Endothelial cell of umbilical vein (primary cell): ENCODE data around the gene ULK1.
"Not testable (repeated sequence)": the region's sequence is repeated elsewhere in the genome, so short reads cannot be mapped to it uniquely, and the experiment has no call there.

Source experiments
- CTCF ChIP-seq, 2 donors: IDR thresholded peaks; 1 replicate in 1 of 2; 2 replicates in 1 of 2; pipeline ENCODE4 v1.5.1; 2011; ENCODE audit warnings: low read length in 2 of 2, mild to moderate bottlenecking in 2 of 2, moderate library complexity in 2 of 2, control low read depth in 1 of 2, inconsistent platforms in 1 of 2, low read depth in 1 of 2; ENCODE audit not compliant: insufficient read depth in 1 of 2; ENCODE audit errors: extremely low read depth in 1 of 2
- POLR2A ChIP-seq: IDR thresholded peaks from 2 replicates; pipeline ENCODE4 v1.6.1; 2012; ENCODE audit warnings: low read depth, mild to moderate bottlenecking, control low read depth, low read length
- TF ChIP-seq, protein P1 (sequence below): IDR thresholded peaks from 2 replicates; pipeline ENCODE4 v1.6.1; 2011; ENCODE audit not compliant: insufficient read depth, insufficient read length

- TF ChIP-seq POLR2A; CTCF (IDR thresholded peaks at IDR 0.05; ENCODE audit: extremely low read depth in 1 of 2, insufficient read depth in 1 of 2, low read depth in 1 of 2, low read length in 2 of 2): not testable (repeated sequence)
- TF ChIP-seq, protein P1, sequence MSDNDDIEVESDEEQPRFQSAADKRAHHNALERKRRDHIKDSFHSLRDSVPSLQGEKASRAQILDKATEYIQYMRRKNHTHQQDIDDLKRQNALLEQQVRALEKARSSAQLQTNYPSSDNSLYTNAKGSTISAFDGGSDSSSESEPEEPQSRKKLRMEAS = not testable (repeated sequence)
These were observed 59.4 kb downstream of the ULK1 start for GRCh38 chr12:131953810-131954209.
